Erythroblast (primary cell): ENCODE measurements around the gene TMEM132C.
"Not testable (repeated sequence)": the region's sequence is repeated elsewhere in the genome, so short reads cannot be mapped to it uniquely, and the experiment has no call there.

ENCODE experiments used
- DNase-seq, 2 experiments: peaks; one replicate each; lab custom pipeline; 2025; lab: John Stamatoyannopoulos, UW
- GATA1 ChIP-seq: IDR thresholded peaks from 2 replicates; pipeline ENCODE4 v1.6.1; 2011; ENCODE audit warnings: low read depth, mild to moderate bottlenecking, control low read depth, low read length, moderate library complexity
- POLR2A ChIP-seq: IDR thresholded peaks from 2 replicates; pipeline ENCODE4 v1.6.1; 2011; ENCODE audit warnings: mild to moderate bottlenecking, low read length

TMEM132C gene

DNA sequence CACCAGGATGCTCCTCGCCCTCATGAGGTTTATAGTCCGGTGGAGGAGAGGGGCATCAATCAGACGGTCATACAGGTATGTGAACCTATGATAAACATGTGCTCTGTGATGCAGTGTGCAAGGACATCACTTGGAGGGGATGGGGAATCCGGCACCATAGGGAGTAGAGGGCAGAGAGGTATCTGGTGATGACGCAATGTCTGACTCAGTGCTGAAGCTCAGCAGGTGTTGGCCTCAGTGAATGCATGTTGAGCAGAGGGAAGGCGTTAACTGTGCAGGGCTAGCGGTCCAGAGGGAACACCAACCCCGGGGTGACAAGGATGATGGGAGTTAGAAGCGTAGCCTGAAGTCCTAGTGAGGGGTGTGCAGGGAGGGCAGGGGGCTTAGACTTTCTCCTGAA is 200.9 kb downstream of the TMEM132C start:
- TF ChIP-seq POLR2A: no peak
- TF ChIP-seq GATA1: no peak
- DNase-seq: no peak

DNA sequence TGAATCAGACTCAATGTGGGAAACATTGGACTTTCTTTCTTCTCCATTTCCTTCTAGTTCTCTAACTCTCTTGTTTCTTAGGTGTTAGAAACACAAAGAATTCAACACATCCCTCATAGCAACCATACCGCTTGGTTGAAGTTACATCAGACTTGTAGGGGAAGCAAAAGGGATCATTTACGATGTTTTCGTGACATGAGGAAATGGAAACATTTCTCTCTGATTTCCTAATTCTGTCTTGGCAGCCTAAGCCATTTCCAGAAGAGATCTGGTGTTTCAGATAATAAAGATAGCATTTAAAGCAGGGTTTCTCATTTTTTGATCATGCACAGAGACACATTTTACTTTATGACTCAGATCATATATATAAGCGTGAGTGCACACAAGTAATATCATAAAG is 202.0 kb downstream of the TMEM132C start:
- DNase-seq: no peak

DNA sequence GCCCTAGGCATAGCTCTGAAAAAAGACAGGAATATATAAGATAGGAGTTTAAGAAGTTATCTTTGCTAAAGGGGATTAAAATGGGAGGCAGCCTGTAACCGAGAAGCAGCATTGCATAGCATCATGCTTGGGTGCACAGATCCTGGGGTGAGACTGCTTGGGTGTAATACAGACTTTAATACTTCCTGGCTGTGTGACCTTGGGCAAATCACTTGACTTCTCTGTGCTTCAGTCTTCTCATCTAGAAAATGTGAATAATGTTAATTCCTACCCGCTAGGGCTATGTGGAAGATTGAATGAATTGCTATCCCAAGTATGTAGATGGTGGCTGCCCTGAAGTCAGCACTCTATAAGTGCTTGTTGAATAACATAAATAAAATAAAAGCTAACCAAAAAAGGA is 204.5 kb downstream of the TMEM132C start:
- no peak for TF ChIP-seq POLR2A
- no peak for TF ChIP-seq GATA1
- no peak for DNase-seq

More for the DNA sequence above, 202.0 kb downstream of the TMEM132C start:
- no peak for TF ChIP-seq POLR2A

DNA sequence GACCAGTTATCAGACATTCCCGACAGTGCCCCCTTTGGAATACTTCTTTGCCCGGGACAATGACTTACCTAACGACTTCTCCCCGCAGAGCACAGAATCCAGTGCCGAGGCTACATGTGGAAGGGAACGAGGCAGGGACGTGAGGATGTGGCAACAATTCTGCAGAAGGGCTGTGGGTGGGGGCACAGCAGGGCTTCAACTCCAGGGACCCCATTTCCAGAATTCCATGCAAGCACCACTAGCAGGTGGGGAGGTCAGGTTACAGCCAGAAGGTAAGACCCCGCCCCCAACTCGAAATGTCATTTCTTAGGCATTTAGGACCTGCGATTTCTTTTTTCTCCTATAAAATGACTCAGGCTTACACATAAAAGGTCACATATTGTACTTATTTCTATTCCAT is 207.9 kb downstream of the TMEM132C start:
- no peak for DNase-seq
- no peak for TF ChIP-seq GATA1
- TF ChIP-seq POLR2A: no peak

DNA sequence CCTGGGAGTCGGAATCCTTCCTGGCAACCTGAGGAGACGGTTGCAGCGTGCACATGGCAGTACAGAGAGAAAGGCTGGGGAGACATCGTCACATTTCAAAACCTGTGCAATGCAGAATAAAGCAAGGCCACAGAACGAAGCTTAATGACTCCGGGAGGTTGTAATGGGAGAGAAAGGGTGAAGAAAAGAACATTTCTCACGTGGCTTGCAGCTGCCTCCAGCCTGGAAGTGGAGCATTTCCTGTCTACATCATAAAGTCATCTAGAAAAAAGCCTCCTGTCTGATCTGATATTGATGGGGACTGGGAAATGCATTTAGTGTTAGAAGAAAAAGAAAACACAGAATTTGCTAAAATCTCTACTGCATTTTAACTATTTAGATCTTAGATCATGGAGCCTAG is 209.3 kb downstream of the TMEM132C start:
- DNase-seq: no peak
- no peak for TF ChIP-seq GATA1
- TF ChIP-seq POLR2A: no peak

DNA sequence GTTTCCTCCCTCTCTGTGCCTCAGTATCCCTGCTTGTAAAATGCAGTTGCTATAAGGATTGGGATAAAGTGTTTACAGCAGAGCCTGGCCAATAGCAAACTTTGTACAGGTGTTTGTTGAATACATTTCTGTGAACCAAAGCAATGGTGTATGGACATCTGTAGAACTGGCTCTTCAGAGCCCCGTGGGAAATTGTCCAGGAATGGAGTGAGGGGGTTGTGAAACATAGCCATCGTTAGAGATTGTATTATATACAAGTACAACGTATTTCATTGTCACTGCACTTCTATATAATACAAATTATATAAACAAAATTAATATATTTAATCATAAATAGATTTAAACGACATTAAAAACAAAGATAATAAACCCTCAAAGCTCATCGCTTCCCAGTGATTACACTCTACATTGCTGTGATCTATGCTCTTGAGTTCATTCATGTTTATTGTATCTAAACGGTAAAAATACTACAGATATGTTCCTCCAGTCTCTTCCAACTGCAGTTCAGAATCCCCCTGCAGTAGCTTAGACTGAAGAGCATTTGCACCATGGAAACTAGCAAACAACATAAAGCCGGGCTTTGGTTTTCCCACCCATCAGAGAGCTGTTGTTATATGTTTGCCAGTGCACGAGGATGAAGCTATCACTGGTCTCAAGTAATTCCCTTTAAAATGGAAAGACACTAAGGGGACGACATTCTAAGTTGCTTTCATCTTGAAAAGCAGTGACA is 216.7 kb downstream of the TMEM132C start:
- DNase-seq: no peak
- TF ChIP-seq POLR2A (no peak), GATA1 (no peak)

DNA sequence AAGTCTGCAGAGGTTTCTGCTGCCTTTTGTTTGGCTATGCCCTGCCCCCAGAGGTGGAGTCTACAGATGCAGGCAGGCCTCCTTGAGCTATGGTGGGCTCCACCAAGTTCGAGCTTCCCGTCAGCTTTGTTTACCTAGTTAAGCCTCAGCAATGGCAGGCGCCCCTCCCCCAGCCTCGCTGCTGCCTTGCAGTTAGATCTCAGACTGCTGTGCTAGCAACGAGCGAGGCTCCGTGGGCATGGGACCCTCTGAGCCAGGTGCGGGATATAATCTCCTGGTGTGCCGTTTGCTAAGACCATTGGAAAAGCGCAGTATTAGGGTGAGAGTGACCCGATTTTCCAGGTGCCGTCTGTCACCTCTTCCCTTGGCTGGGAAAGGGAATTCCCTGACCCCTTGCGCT is 230.4 kb downstream of the TMEM132C start:
- DNase-seq: not testable (repeated sequence)

DNA sequence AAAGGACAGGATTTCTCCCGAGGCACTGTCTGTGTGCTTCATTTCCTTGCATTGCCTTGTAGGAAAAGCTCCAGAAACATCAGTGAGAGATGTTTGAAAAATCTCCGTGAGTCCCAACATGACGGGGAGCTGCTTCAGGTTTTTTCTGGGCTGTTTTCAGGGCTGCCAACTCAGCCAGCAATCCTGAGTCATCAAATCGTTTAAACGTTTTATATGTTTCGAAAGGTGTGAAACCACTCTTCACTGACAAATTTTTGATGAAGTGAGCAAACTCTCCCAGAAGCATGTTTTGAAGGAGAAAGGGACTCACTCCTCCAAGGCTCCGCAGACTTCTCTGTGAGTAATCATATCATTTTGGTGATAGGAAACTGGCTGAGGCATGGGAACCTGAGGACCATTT is 240.5 kb downstream of the TMEM132C start:
- no peak for DNase-seq
- TF ChIP-seq GATA1 (no peak), POLR2A (no peak)

DNA sequence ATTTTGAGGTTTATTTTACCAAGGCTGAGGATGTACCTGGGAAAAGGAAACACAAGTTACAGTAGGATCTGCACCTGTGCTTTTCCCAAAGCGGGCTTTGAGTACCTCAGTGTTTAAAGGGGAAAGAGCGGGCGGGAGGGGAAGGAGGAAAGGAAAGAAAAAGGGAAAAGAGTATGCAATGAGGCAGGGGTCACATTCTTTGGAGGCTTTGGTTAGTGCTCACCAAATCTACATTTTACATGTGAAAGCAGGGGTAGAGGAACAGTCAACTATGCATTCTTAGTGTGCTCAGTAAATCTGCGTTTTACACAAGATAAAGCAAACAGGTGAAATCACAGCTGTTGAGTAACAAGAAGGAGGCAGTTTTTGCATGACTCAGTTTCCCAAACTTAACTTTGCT is 242.2 kb downstream of the TMEM132C start:
- TF ChIP-seq POLR2A (no peak), GATA1 (no peak)

DNA sequence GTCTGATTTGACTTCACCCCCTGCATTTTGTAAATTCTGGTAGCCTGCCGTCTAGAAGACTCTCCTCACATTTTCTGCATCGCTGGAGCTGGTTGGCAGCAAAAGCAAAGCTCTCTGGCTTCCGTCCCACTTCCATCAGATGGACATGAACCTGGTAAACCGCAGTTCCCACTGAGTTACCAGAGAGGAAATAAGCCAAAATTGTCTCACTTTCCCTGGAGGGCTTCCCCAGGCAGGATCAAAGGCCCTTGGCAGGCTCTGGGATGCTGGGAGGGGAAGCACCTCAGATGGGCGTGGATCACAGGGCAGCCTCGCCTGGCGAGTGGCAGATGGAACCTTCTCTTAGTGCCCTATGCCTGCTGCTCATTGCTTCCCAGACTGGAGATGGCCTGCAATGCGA is 243.5 kb downstream of the TMEM132C start:
- DNase-seq: no peak

More for the DNA sequence above, 242.2 kb downstream of the TMEM132C start:
- DNase-seq: no peak

DNA sequence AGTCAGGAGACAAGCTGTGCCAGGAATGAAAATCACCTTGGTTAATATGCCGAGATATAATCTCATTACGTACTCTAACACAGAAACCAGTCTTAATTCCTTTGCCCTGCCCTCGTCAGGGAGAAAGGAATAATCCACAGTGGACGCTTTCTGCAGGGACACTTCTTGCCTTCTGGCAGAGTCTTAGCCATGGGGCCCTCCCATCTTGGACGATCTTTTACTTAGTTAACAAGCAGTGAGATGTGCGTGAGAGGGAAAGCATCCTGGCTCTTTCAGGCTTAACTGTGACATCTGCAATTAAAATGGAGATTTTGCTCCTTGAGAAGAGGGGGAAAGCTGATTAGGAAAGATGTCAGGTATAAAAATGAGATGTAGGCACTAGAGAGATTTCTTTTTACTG is 246.4 kb downstream of the TMEM132C start:
- no peak for TF ChIP-seq POLR2A
- no peak for TF ChIP-seq GATA1
- DNase-seq: no peak

More for the DNA sequence above, 243.5 kb downstream of the TMEM132C start:
- no peak for TF ChIP-seq POLR2A
- no peak for TF ChIP-seq GATA1

DNA sequence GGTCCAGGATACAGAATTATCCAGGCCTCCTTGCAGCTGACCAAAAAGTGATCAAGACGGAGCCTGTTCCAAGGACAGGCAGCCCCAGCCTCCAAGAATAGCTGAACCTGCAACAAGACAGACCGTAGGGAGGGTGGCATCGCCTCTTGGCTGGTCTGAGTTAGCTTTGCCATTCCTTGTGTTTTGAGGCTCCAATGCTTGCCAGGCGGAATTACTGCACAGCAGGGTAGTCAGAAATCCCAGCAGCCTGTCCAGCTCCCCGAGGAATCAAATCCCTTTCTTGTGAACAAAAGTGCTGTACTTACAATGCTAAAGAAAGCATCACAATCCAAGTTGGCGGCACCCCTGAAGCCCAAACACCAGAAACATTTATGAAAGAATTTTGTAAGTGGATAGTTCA is 246.9 kb downstream of the TMEM132C start:
- no peak for DNase-seq
- TF ChIP-seq GATA1: no peak
- TF ChIP-seq POLR2A: no peak

DNA sequence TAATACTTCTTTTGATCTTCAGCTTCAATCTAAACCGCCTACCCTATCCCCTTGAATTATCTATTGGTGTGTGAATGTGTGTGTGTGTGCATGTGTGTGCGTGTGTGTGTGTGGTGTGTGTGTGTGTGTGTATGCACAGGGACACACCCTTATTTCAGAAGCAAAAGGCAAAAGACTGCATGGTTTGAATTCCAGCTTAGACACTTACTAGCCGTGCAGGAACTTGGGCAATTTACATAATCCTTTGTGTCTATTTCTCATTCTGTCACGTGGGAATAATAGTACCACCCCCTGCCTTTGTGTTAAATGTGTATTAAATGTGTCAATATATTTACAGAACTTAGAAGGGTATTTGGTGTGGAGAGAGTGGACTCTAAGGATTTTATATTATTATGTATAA is 251.7 kb downstream of the TMEM132C start:
- TF ChIP-seq POLR2A: no peak
- DNase-seq: no peak

DNA sequence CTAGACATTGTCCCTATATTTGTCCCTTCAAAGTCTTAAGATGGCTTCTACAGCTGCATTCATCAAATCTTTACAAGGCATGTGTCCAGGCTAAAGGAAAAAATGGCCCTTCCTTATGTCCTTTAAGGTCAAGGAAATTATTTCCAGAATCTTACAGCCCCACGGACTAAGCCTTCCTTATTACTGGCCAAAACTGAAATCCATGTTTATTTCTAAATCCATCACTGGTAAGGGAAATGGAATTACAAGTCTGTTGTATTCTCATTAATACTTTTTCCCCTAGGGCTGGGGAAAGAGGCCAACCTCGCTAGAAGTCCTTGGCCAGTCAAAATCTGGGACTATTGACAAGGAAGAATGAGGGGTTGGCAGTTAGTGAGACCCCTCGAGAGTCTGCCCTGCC is 252.5 kb downstream of the TMEM132C start:
- no peak for TF ChIP-seq POLR2A
- TF ChIP-seq GATA1: no peak
- no peak for DNase-seq

DNA sequence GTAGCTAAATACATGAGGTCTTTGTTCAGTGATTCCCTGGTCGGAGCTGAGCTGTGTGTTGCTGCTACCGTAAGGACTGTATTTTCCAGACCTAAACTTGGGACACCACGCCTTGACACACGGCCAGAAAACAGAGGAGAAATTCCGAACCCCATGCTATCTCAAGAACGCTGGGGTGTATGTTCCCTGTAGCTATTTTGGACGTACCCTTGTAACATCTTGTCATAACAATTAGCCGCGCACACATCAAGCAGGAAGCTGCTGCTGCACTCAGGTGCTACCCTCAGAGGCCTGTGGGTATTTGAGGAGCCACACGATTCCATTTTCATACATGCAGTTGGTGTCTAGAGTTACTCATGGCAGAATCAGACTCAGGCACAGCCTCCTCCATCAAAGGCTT is 255.0 kb downstream of the TMEM132C start:
- TF ChIP-seq GATA1 (no peak), POLR2A (no peak)
- DNase-seq: no peak

DNA sequence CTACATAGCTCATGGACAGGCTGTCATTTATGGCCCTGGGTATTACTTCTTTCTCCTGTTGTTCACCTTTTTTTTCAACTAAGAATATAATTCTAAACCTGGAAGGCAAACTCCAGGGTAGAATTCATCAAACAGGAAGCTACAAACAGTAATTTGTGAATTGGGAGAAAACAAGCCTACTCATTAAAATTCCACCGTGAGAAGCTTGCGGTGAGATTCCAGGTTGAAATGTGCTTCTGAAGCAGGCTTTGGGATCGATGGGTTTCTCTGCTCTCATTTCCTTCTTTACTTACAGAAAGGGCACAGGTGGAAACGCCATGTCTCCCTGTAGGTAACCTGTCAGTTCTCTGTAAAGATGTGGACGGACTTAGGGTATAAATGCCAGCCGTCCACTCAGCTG is 257.5 kb downstream of the TMEM132C start:
- TF ChIP-seq GATA1: no peak
- no peak for TF ChIP-seq POLR2A
- DNase-seq: no peak
